ENCODE data around the gene IL36A.

DNA sequence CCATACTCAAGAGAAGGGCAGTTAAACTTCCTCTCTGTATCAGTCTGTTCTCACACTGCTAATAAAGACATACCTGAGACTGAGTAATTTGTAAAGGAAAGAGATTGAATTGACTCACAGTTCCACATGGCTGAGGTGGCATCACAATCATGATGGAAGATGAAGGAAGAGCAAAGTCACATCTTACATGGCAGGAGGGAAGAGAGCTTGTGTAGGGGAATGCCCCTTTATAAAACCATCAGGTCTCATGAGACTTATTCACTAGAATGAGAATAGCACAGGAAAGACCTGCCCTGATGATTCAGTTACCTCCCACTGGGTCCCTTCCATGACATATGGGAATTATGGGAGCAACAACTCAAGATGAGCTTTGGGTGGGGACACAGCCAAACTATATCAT, 48.8 kb downstream of the IL36A start:
- TF ChIP-seq, protein P1, sequence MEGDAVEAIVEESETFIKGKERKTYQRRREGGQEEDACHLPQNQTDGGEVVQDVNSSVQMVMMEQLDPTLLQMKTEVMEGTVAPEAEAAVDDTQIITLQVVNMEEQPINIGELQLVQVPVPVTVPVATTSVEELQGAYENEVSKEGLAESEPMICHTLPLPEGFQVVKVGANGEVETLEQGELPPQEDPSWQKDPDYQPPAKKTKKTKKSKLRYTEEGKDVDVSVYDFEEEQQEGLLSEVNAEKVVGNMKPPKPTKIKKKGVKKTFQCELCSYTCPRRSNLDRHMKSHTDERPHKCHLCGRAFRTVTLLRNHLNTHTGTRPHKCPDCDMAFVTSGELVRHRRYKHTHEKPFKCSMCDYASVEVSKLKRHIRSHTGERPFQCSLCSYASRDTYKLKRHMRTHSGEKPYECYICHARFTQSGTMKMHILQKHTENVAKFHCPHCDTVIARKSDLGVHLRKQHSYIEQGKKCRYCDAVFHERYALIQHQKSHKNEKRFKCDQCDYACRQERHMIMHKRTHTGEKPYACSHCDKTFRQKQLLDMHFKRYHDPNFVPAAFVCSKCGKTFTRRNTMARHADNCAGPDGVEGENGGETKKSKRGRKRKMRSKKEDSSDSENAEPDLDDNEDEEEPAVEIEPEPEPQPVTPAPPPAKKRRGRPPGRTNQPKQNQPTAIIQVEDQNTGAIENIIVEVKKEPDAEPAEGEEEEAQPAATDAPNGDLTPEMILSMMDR (conservative IDR thresholded peaks at IDR 0.05 in 1 of 2, IDR thresholded peaks at IDR 0.05 in 1 of 2; ENCODE audit: extremely low read depth in 1 of 2, insufficient read depth in 1 of 2, low read depth in 1 of 2, low read length in 2 of 2) = no peak
- TF ChIP-seq EZH2 (IDR thresholded peaks at IDR 0.05; ENCODE audit: borderline replicate concordance, low read length) = no peak
